Measurements from ENCODE around the gene IL17D. TPM values are rescaled to one million over a fixed set of nuclear protein-coding genes. Genes with fewer than 3 reads are reported as not detected.

IL17D gene
- total RNA-seq, 4 donors from 2014 or later = 1.4 to 7.2 (median 4.2) TPM

DNA sequence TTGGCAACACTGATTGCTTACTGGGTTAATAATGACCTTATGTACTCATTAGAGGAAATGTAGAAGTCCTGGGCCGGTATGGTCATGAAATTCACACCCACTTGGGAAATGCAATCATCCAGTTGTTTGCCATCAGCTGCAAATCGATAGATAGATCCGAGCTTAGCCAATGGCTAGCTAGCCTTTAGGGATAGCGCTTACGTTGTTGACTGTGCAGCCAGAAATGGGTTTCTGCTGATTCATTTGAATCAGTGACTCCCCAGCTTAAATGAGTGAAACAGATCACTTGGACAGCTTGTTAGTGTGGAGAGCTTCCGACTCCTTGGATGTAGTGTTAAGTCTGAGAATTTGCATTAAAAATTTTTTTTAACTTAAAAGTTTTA is 11.8 kb downstream of the IL17D start:
- Histone ChIP-seq H3K4me1 (peaks cover 0 to 34% (median 15%) of the 10 kb centered on the region in 3 donors), H3K4me3 (no peak overlapping the region), H3K27me3 (no peaks in the 10 kb centered on the region), H3K27ac (peak overlapping the region in 3 of 4 donors; percentile 70 to 81 (median 79)), H3K9me3 (no peaks in the 10 kb centered on the region), H3K36me3 (no peaks in the 10 kb centered on the region)
- WGBS, 2 donors (ENCODE audit: low coverage in 1 of 2) = 75 to 84% methylated on average over 4 to 6 of the region's 6 CpGs
- no peak for ATAC-seq
- TF ChIP-seq EP300 (IDR thresholded peaks at IDR 0.05) = no peak
- TF ChIP-seq POLR2AphosphoS5 (IDR thresholded peaks at IDR 0.05) = no peak
- no peak for TF ChIP-seq CTCF (IDR thresholded peaks at IDR 0.05)
- no peak for TF ChIP-seq POLR2A (IDR thresholded peaks at IDR 0.05)

GRCh38 chr13:20716951-20717350 is 13.5 kb downstream of the IL17D start:
- no peak for ATAC-seq
- no peak overlapping the region for H3K27ac ChIP-seq
- no peak for TF ChIP-seq CTCF (IDR thresholded peaks at IDR 0.05)
- no peak for TF ChIP-seq POLR2AphosphoS5 (IDR thresholded peaks at IDR 0.05)
- TF ChIP-seq EP300 (IDR thresholded peaks at IDR 0.05) = no peak
- no peak for TF ChIP-seq POLR2A (IDR thresholded peaks at IDR 0.05)
- WGBS, 2 donors (ENCODE audit: low coverage in 1 of 2) = 90 to 100% methylated on average over 3 to 4 of the region's 15 CpGs
- no peaks in the 10 kb centered on the region for H3K9me3 ChIP-seq
- H3K36me3 ChIP-seq = no peaks in the 10 kb centered on the region
- H3K4me3 ChIP-seq = no peak overlapping the region
- H3K27me3 ChIP-seq = no peaks in the 10 kb centered on the region
- H3K4me1 ChIP-seq = peaks cover 0 to 44% (median 18%) of the 10 kb centered on the region in 3 donors

DNA sequence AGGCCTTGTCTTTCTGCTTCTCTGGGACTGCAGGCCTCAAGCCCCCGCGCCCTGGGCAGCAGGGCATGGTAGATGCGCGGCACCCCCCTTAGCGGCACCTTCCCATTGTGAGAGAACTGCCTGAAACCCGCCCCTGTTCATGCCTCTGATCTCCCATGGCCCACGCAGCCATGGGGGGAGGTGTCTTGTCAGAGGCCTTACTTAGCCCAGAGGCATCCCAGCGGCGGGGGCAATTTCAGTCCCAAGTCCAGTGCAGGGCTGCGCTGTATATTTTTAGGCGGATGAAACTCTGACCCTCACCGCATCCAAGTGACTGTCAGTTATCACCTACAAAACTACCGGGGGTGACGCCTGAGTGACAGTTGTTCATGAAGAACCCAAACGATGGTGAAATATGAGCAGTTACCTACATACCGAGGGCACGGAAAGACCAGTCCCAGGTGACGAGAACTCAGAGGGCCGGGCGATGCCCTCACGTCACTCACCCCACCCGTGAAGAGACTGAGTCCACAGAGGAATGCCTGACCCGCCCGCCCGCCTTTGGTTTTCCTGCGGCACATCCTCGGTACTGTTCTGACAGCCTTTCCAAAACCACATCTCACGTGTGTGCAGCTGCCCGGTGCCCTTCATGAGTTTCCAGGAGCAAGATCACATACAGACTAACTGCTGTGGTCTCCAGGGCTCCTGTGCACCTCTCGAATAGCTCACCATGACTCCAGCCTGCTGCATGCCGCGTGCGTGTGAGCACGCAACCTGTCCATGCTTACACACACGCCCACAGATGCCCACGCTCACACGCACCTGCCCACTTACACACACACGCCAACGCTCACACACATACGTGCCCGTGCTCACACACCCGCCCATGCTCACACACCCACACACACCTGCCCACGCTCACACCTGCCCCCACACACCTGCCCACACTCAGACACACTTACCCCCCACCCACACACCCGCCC is 14.4 kb downstream of the IL17D start:
- ATAC-seq = no peak
- 91 to 95% methylated on average over 17 to 31 of the region's 44 CpGs for WGBS, 2 donors (ENCODE audit: low coverage in 1 of 2)
- Histone ChIP-seq H3K27me3 (no peaks in the 10 kb centered on the region), H3K9me3 (no peaks in the 10 kb centered on the region), H3K27ac (no peak overlapping the region), H3K4me3 (no peak overlapping the region), H3K36me3 (no peaks in the 10 kb centered on the region), H3K4me1 (peaks cover 0 to 41% (median 18%) of the 10 kb centered on the region in 3 donors)
- TF ChIP-seq CTCF (IDR thresholded peaks at IDR 0.05) (no peak), POLR2AphosphoS5 (IDR thresholded peaks at IDR 0.05) (no peak), POLR2A (IDR thresholded peaks at IDR 0.05) (no peak), EP300 (IDR thresholded peaks at IDR 0.05) (no peak)

GRCh38 chr13:20718958-20719566 is 15.6 kb downstream of the IL17D start:
- 89 to 93% methylated on average over 8 to 12 of the region's 12 CpGs for WGBS, 2 donors (ENCODE audit: low coverage in 1 of 2)
- Histone ChIP-seq H3K27me3 (no peaks in the 10 kb centered on the region), H3K4me1 (peaks cover 0 to 29% (median 6%) of the 10 kb centered on the region in 3 donors), H3K9me3 (no peaks in the 10 kb centered on the region), H3K36me3 (no peaks in the 10 kb centered on the region), H3K4me3 (no peak overlapping the region), H3K27ac (no peak overlapping the region)
- TF ChIP-seq EP300 (IDR thresholded peaks at IDR 0.05) (no peak), POLR2A (IDR thresholded peaks at IDR 0.05) (no peak), CTCF (IDR thresholded peaks at IDR 0.05) (no peak), POLR2AphosphoS5 (IDR thresholded peaks at IDR 0.05) (no peak)
- ATAC-seq = no peak
